ENCODE data around the gene LRTM2.

The LRTM2 gene

DNA sequence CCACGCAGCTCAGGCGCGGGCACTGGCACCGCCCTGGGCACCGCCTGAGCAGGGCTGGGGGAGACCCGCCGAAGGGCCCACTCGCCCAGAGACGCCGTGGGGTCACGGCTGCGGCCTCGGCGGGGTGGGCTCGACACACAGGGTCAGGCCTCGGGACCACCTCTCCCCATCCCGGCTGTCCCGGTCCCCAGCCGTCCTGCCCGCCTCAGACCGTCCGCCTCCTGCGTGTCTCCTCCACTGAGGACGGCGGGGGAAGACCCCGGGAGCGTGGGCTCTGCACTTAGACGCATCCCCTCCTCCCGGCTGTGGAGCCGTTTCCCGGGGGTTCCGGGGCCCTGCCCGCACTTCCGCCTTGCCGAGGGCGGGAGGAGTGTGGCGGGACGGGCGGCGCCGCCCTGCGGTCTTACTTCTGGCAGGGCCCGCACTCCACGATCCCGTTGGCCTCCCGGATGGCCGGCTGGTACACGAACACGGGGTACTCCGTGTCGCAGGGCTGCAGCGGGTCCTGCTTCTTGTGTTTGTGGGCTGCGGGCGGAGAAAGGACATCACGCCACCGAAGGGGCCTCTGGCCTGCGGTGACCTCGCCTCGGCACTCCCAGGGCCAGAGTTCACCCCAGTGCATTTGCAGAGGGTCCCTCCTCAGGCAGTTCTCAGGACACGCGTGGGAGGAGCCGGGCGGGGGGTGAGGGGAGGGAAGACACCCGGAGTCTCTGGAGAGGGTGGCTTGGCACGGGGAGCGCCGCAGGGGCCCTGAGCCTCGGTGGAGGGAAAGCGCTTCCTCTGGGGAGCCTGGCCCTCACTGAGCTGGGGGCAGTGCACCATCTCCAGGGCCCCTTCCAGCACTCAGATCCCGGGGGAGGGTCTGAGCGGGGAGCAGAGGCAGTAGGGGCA, 23.1 kb upstream of the LRTM2 start:
- TF ChIP-seq, protein P1, sequence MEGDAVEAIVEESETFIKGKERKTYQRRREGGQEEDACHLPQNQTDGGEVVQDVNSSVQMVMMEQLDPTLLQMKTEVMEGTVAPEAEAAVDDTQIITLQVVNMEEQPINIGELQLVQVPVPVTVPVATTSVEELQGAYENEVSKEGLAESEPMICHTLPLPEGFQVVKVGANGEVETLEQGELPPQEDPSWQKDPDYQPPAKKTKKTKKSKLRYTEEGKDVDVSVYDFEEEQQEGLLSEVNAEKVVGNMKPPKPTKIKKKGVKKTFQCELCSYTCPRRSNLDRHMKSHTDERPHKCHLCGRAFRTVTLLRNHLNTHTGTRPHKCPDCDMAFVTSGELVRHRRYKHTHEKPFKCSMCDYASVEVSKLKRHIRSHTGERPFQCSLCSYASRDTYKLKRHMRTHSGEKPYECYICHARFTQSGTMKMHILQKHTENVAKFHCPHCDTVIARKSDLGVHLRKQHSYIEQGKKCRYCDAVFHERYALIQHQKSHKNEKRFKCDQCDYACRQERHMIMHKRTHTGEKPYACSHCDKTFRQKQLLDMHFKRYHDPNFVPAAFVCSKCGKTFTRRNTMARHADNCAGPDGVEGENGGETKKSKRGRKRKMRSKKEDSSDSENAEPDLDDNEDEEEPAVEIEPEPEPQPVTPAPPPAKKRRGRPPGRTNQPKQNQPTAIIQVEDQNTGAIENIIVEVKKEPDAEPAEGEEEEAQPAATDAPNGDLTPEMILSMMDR (IDR thresholded peaks at IDR 0.05; ENCODE audit: low read depth, low read length) = no peak
- H3K4me3 ChIP-seq (replicated peaks in 1 of 2; ENCODE audit: low read depth in 2 of 2, low read length in 2 of 2) = peak overlapping the region; percentile 41 to 51
- peak in 1 of 2 donors; percentile 21 for DNase-seq (ENCODE audit: low read depth in 2 of 2)

DNA sequence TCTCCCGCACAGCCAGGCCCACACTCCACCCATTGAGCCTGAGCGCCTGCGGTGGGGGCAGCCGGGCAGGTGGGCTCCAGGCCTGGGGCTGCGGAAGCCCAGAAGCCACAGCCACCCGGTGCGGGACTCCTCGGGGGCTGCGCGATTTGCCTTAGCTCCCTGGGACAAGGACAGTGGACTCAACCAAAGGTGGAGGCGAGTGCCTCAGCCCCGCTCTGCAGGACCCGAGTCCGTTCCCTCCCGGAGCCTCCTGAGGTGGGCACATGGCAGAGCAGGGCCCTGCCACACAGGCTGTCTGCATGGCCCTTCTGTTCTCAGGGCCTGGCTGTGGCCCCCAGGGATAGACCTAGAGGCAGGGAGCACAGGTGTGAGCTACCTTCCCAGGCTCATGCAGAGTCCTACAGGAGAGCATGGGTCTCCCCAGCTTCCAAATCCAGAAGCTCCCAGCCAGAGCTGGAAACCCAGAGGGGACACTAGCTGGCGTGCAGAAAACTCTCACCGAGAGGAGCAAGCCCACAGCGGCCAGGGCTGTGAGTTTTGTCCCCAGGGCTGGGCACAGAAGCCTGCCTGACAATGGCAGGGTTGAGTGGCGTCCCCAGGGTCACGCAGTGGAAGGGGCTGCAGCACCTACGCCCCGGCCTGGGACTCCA, 22.2 kb upstream of the LRTM2 start:
- no peak for DNase-seq (ENCODE audit: low read depth in 2 of 2)
- no peak overlapping the region for H3K4me3 ChIP-seq (replicated peaks in 1 of 2; ENCODE audit: low read depth in 2 of 2, low read length in 2 of 2)
- TF ChIP-seq, protein P1 (IDR thresholded peaks at IDR 0.05; ENCODE audit: low read depth, low read length) = no peak

DNA sequence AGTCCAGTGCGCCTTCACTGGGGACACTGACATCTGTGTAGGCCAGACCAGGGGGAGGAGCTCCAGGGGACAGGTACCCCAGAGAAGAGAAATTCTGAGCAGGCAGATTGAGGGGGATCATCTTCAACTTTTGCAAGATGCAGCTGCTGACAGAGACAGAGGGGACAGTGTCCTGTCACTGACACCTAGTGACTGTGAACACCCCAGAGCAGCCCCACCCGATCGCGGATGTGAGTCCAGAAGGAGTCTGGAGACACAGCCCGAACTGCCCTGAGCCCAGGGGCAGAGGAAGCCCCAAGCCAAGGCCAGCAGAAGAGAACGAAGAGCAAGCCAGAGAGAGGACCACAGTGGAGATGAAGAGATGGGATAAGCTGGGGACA, 21.7 kb upstream of the LRTM2 start:
- TF ChIP-seq, protein P1 (IDR thresholded peaks at IDR 0.05; ENCODE audit: low read depth, low read length) = no peak
- no peak overlapping the region for H3K4me3 ChIP-seq (replicated peaks in 1 of 2; ENCODE audit: low read depth in 2 of 2, low read length in 2 of 2)
- no peak for DNase-seq (ENCODE audit: low read depth in 2 of 2)

DNA sequence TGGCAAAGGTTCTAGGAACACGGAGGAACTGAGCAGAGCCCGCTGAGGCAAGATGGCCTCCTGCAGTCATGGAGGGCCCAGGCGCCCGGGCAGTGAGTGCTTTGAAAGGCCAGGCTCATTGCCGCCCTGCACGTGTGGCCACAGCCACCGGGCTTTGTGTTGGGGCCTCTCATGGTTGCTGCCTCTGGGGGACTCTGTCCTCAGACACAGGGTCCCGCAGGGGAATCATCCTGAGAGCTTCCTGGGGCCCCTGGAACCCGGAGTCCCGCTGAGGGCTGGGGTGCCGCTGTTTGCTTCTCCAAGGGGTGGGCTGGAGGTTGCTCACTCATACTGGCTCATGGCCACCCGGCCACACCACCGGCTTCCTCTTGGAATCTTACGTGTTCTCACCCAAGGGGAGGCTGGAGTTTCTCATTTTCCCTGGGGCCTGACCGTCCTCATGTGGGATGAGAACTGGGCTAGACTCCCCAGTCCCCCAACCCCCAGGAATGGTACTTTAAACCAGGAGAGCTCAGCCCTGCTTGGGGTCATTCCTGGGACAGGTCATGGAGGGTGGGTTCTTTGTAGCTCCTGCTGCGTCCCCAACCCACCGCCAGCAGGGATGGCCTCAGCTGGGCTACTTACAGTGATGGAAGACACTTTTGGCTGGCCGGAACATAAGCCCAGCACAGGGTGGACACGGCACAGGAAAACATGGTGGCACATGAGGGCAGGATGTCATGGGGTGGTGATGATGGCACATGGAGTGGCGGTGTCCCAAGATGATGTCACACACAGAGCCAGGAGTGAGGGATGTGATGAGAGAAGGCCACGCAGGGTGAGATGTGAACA, 21.1 kb upstream of the LRTM2 start:
- TF ChIP-seq, protein P1 (IDR thresholded peaks at IDR 0.05; ENCODE audit: low read depth, low read length) = no peak
- no peak for DNase-seq (ENCODE audit: low read depth in 2 of 2)
- H3K4me3 ChIP-seq (replicated peaks in 1 of 2; ENCODE audit: low read depth in 2 of 2, low read length in 2 of 2) = no peak overlapping the region

DNA sequence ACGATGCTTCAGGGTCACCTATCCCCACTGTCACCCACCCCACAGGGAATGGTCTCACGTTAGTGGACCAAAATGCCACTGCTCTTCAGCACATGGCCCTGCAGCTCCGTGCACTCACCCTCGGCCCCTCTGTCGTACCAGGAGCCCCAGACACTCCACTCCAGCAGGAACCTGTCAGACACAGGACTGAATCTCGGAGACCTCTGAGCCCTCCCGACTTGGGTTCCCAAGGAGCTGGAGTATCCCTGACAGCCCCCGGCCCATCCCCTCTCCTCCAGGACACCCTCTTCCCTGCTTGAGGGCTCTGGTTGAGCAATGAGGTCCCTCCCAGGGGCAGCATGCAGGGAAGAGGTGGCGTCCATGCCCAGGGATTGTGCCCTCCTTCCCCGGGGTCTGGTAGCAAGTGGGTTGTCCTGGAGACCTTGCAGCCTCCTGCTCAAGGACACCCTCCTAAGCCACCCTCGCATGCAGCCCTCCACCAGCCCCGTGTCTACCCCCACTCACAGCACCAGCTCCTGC, 20.4 kb upstream of the LRTM2 start:
- H3K4me3 ChIP-seq (replicated peaks in 1 of 2; ENCODE audit: low read depth in 2 of 2, low read length in 2 of 2) = no peak overlapping the region
- TF ChIP-seq, protein P1 (IDR thresholded peaks at IDR 0.05; ENCODE audit: low read depth, low read length) = no peak
- no peak for DNase-seq (ENCODE audit: low read depth in 2 of 2)

Data from cardiac fibroblast (primary cell).